Activated effector memory CD4-positive, alpha-beta T cell treated with anti-CD3 and anti-CD28 coated beads, Interleukin-2, amount 50 U/mL, for 16 hours (primary cell): ENCODE data around the gene SCML2.
"Not testable (repeated sequence)": the region's sequence is repeated elsewhere in the genome, so short reads cannot be mapped to it uniquely, and the experiment has no call there.

Source experiments
- DNase-seq: peaks from one replicate; pipeline ENCODE4 v3.0.0-alpha.2; 2020

The SCML2 gene

DNA sequence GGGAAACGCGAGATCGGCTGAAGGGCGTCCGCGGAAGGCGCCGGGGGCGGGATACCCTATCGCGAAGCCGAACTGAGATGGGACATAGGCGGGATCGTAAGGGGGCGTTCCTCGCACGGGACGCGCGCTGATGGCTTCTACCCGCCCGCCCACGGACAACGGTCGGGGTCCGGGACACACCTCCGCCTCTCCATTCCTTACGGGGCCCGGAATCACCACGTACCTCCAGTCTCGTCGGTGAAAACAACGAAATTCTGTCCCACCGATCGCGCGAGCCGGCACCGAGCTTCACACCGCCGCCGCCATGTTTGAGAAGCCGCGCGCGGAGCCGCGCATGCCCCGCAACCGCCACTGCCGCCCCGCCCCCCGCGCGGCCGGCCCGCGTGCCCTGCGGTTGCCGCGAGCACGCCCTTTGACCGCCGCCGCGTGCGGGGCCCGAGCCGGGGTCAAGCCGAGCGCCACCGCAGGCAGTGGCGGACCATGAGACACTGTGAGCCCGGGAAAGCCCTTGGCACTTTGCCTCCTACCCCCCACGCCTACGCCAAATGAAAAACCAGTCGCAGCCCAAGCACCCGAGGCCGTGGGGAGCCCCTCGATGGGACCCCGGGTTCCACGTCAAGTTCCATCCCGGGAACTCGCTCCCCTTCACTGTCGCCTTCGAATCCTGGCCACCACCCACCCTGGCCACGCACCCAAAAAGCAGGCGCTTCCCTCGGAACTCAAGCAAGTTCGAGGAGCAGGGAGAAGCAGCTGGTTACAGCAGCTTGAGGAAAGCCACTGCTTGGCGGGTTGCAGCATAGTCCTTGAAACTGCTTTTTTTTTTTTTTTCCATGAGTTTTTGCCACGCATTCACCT is at the start of gene SCML2:
Gene SCML2 (minus strand): TSS at position 320 of the 855 bp plus-strand sequence. CDS start 20,617 bp downstream, outside the sequence.
- peak; percentile 75 for DNase-seq

GRCh38 chrX:18401848-18402213 is 47.3 kb upstream of the SCML2 start:
- DNase-seq, result no peak

DNA sequence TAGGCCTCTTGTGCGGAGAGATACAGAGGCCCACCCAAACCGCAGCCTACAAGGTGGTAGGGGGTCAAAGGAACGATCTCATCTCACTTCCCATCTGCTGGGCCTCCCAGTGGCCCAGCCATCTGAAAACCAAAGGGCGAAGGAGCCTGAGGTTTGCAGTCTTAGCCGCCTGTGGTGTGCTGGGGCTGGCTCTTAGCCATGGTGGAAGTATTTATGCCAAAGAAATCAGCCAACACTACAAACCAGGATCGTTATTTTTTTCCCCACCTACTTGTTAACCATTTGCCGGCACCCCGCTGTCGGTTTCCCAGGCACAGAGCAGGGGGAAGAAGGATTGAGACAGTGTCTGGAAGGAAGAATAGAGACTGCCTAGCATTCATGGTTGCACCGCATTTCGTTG is 40.0 kb upstream of the SCML2 start:
- no peak for DNase-seq

DNA sequence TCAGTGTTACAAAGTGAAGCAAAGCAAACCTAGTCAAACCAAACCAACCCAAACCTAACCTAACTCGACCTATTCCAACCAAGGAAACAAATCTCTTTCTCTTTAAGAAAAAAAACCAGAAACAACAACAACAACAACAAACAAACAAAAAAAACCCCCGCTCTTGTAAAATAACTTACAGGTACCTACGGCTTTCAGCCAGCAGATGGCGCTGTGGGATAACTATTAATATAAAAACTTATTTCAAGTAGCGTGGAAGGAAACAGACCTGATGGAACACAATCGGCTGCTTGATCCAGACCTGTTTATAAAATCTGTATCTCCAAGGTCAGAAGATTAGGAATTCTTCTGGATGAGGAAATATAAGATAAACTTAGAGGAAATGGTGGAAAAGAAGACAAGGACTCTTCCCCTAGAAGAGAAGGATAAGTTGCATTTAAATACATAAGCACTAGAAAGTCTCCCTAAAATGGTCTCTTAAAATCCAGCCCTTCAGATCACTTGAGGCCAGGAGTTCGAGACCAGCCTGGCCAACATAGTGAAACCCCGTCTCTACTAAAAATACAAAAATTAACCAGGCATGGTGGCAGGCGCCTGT is 36.6 kb upstream of the SCML2 start:
- DNase-seq, result peak; percentile 86

GRCh38 chrX:18389966-18390365 is 35.5 kb upstream of the SCML2 start:
- DNase-seq, result no peak

DNA sequence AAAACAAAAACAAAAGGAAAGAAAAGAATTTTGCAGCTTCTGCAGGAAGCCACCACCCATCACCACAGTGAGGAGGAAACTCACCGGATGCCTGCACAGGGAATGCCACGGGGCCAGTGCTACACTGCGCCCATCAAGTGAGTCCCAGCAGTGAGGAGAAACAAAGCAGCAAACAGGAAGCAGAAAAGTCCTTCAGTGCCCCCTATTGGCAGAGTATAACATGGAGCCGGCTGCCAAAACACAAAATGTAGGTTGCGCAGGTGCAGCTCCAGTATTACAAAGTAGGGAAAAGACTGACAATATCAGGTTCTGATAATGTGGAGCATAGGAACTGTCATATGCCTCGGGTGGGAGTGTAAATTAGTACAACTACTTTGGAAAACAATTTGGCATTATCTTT is 23.3 kb upstream of the SCML2 start:
- peak; percentile 61 for DNase-seq

DNA sequence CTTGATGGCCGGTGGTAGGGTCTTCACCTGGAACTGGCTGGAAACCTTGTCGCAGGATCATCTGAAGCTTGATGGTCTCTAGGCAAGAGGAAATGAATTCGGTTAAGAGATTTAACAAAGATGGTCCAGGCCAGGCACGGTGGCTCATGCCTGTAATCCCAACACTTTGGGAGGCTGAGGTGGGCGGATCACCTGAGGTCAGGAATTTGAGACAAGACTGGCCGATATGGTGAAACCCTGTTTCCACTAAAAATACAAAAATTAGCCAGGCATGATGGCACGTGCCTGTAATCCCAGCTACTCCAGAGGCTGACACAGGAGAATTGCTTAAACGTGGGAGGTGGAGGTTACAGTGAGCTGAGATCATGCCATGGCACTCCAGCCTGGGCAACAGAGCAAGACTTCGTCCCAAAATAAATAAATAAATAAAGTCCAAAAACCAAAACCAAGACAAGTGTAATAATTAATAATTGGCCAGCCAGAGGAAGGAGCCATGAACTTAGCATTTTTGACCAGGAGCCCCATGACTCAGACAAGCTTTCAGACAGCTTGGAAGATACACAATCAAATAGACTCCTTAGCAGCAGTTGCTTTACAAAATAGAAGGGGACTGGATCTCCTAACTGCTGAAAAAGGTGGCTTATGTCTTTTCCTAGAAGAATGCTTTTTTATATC is 20.8 kb upstream of the SCML2 start:
- not testable (repeated sequence) for DNase-seq

DNA sequence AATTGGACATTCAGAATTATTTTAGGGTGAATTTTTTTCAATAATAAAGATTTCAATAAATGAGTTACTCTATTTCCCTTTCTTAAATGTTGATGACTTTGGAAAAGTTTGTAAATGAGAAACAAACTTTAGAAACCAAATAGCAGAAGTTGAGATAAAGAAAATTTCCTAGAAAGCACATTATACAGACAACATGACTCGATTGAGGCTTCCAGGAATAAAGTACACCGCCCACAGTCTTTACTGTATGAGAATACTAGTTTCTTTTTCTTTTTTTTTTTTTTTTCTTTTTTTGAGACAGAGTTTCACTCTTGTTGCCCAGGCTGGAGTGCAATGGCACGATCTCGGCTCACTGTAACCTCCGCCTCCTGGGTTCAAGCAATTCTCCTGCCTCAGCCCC is 14.6 kb upstream of the SCML2 start:
- DNase-seq, result not testable (repeated sequence)

GRCh38 chrX:18368402-18368801 is 13.9 kb upstream of the SCML2 start:
- no peak for DNase-seq

- no peak for DNase-seq
Measured at GRCh38 chrX:18360867-18361266, 6.4 kb upstream of the SCML2 start.

GRCh38 chrX:18353931-18354368 is 538 bp downstream of the SCML2 start:
- DNase-seq, result peak; percentile 64

- DNase-seq, result no peak
Measured at GRCh38 chrX:18351784-18352183, 2.7 kb downstream of the SCML2 start.

GRCh38 chrX:18348047-18348446 is 6.4 kb downstream of the SCML2 start:
- DNase-seq, result no peak

DNA sequence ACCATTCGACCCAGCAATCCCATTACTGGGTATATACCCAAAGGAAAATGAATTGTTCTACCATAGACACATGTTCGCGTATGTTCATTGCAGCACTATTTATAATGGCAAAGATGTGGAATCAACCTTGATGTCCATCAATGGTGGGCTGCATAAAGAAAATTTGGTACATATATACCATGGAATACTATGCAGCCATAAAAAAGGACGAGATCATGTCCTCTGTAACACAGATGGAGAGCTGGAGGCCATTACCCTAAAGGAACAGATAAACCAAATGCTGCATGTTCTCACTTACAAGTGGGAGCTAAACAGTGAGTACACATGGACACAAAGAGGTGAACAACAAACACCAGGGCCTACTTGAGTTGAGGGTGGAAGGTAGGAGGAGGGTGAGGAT is 45.1 kb downstream of the SCML2 start:
- DNase-seq, result no peak

DNA sequence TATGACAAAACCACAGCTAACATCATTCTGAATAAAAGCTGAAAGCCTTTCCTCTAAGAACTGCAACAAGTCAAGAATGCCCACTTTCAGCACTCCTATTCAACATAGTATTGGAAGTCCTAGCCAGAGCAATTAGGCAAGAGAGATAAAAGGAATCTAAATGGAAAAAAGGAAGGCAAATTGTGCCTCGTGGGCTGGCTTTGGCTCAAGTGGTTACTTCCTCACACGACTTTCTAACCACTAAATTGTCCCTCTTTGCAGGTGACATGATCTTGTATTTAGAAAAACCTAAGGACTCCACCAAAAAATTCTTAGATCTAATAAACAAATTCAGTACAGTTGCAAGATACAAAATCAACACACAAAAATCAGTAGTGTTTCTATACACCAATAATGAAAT is 57.2 kb downstream of the SCML2 start:
- no peak for DNase-seq

- DNase-seq, result no peak
Measured at GRCh38 chrX:18294893-18295292, 59.6 kb downstream of the SCML2 start.

GRCh38 chrX:18291006-18291545 is 63.4 kb downstream of the SCML2 start:
- DNase-seq, result no peak

GRCh38 chrX:18290200-18290599 is 64.3 kb downstream of the SCML2 start:
- no peak for DNase-seq

GRCh38 chrX:18288716-18289115 is 65.8 kb downstream of the SCML2 start:
- DNase-seq, result no peak

DNA sequence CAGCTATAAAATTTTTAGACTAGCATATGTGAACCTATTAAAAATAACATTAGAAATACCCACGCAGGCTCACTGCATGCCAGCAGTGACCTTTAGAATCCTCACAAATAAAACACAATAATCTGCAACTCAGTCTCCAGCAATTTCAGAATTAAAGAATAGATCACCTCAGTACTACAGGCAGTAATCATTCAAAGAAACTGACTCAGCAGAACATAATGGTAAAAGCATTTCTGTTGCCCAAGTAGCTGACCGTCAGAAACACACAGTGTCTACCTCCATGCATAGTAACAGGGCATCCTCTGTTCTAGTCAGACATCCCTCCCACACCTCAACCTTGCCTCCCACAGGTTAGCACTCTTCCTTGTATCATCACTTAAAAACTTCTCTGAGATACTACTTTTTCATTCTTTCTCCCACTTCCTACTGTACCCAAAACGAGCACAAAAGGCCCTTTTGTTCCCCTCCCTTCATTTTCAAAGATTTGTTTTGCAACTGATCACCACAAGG is 68.1 kb downstream of the SCML2 start:
- no peak for DNase-seq

GRCh38 chrX:18278449-18278848 is 76.0 kb downstream of the SCML2 start:
- DNase-seq, result no peak

DNA sequence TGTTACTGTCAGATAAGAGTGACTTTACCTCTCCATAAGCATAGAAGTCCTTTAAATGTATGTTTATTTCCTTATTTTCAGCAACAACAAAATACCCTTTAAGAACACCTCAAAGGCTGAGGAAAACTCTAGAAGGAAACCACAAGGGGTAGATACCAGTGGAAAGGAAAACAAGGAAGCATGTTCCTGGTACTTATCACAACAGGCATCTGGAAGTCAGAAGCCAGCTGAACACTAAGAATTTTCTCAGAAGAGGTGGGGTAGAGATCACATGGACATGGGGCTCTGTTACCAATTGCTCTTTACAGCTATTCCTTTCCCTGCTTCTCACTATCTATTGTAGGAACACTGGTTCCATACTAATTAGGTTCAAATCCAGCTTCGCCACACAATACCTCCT is 82.3 kb downstream of the SCML2 start:
- DNase-seq, result no peak

DNA sequence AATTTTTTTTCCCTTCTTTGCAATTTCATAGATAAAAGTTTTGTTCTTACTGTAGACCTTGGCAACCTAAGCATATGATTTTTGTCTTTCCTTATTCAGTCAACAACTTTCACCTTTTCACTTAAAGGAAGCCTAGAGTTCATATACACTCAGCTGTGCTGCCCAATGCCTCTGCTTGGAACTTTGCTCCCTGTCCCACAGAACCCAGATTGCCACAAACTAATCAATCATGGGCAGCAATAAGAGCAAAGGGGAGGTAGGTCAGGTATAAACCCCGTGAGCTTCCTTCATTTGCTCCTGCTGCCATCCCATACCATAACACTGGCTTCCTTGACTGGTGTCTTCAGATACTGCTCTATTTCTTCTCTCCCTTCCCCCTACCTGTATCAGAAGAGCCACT is 82.8 kb downstream of the SCML2 start:
- no peak for DNase-seq
